ENCODE measurements around the gene MEI1. TPM values are rescaled to one million over a fixed set of nuclear protein-coding genes. Genes with fewer than 3 reads are reported as not detected.

Gene MEI1
- total RNA-seq, 4 donors from 2014 or later: under 0.01 to 1.8 (median 0.44) TPM; not detected in 1

DNA sequence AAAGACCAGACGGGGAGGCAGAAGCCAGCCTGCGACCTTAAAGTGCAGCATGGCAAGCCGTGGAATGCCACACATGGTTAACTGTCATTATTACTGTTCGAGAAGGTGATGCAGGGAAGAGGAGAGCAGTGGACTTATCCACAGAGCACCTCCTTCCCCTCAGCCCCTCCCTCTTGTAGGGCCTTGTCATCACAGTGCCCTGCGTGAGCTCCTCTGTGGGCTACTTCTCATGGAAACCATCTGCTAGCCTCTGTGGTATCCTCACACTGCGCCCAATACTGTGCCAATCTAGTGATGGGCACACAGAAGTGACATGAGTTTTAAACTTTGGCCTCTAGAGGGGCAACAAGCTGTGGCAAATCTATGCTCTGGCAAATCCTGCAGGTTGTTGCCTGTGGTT is 83.0 kb downstream of the MEI1 start:
- H3K27me3 ChIP-seq: no peaks in the 10 kb centered on the region
- H3K4me1 ChIP-seq: peaks cover 0 to 7% (median 0%) of the 10 kb centered on the region in 4 donors
- H3K36me3 ChIP-seq: no peaks in the 10 kb centered on the region
- DNase-seq (ENCODE audit: low spot score in 2 of 2): no peak
- no peaks in the 10 kb centered on the region for H3K9me3 ChIP-seq
- no peak overlapping the region for H3K4me3 ChIP-seq
- WGBS, 2 donors: 76 to 80% methylated on average over 6 of the region's 6 CpGs
- peak overlapping the region in 1 of 4 donors; percentile 66 for H3K27ac ChIP-seq
- TF ChIP-seq POLR2A (IDR thresholded peaks at IDR 0.05): no peak
- TF ChIP-seq, protein P1, sequence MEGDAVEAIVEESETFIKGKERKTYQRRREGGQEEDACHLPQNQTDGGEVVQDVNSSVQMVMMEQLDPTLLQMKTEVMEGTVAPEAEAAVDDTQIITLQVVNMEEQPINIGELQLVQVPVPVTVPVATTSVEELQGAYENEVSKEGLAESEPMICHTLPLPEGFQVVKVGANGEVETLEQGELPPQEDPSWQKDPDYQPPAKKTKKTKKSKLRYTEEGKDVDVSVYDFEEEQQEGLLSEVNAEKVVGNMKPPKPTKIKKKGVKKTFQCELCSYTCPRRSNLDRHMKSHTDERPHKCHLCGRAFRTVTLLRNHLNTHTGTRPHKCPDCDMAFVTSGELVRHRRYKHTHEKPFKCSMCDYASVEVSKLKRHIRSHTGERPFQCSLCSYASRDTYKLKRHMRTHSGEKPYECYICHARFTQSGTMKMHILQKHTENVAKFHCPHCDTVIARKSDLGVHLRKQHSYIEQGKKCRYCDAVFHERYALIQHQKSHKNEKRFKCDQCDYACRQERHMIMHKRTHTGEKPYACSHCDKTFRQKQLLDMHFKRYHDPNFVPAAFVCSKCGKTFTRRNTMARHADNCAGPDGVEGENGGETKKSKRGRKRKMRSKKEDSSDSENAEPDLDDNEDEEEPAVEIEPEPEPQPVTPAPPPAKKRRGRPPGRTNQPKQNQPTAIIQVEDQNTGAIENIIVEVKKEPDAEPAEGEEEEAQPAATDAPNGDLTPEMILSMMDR (IDR thresholded peaks at IDR 0.05): no peak
- TF ChIP-seq EP300 (IDR thresholded peaks at IDR 0.05): no peak

DNA sequence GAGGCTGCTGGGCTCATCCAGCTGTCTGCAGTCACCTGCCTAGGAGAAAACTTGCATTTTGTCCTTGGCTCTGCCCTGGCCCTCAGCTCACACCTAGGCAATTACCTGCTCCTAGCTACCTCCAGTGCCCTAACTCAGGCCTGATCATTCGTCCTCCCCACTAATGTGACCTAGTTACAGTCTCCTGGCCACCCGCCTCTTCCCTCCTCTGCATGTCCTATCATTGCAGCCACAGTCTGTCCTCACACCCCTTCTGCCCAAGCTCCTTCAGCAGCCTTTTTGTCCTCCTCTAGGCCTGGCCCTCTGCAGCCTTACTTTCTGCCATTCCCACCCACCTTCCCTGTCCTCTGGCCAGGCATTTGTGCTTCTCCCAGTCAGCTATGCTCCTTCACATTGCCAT is 83.4 kb downstream of the MEI1 start:
- H3K27ac ChIP-seq: no peak overlapping the region
- no peak for DNase-seq (ENCODE audit: low spot score in 2 of 2)
- no peak for TF ChIP-seq EP300 (IDR thresholded peaks at IDR 0.05)
- no peak for TF ChIP-seq POLR2A (IDR thresholded peaks at IDR 0.05)
- TF ChIP-seq, protein P1 (IDR thresholded peaks at IDR 0.05): no peak
- H3K36me3 ChIP-seq: no peaks in the 10 kb centered on the region
- H3K9me3 ChIP-seq: no peaks in the 10 kb centered on the region
- H3K4me3 ChIP-seq: no peak overlapping the region
- H3K4me1 ChIP-seq: peaks cover 0 to 7% (median 0%) of the 10 kb centered on the region in 4 donors
- 80 to 82% methylated on average over 2 of the region's 2 CpGs for WGBS, 2 donors
- H3K27me3 ChIP-seq: no peaks in the 10 kb centered on the region

GRCh38 chr22:41787331-41787730 is 88.0 kb downstream of the MEI1 start:
- no peaks in the 10 kb centered on the region for H3K4me1 ChIP-seq
- DNase-seq (ENCODE audit: low spot score in 2 of 2): no peak
- WGBS, 2 donors: 86 to 88% methylated on average over 2 of the region's 2 CpGs
- no peaks in the 10 kb centered on the region for H3K36me3 ChIP-seq
- TF ChIP-seq POLR2A (IDR thresholded peaks at IDR 0.05) (no peak), EP300 (IDR thresholded peaks at IDR 0.05) (no peak)
- TF ChIP-seq, protein P1 (IDR thresholded peaks at IDR 0.05): no peak
- no peaks in the 10 kb centered on the region for H3K27me3 ChIP-seq
- H3K4me3 ChIP-seq: no peak overlapping the region
- H3K9me3 ChIP-seq: no peaks in the 10 kb centered on the region
- H3K27ac ChIP-seq: no peak overlapping the region

DNA sequence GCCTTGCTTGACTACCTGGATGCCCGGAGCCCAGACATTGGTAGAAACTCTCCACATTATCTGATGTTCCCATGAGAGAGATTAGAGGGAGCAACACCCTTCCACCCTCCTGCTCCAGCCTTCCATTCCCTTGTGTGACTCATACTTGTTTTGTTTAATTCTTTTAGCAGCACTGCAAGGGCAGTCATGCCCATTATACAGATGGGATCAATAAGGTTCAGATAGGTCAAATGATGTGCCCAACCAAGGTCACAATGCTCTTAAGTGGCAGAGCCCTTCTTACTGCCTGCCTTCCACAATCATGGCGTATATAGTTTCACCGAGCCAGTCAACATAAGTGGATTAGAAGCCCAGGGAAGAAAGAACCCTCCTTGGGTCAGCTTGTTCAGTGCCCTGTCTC is 94.6 kb downstream of the MEI1 start:
- TF ChIP-seq, protein P1 (IDR thresholded peaks at IDR 0.05): no peak
- TF ChIP-seq POLR2A (IDR thresholded peaks at IDR 0.05) (no peak), EP300 (IDR thresholded peaks at IDR 0.05) (no peak)

GRCh38 chr22:41798736-41799135 is 99.4 kb downstream of the MEI1 start:
- TF ChIP-seq EP300 (IDR thresholded peaks at IDR 0.05): no peak
- TF ChIP-seq, protein P1 (IDR thresholded peaks at IDR 0.05): no peak
- Histone ChIP-seq H3K4me1 (peaks cover 0 to 26% (median 12%) of the 10 kb centered on the region in 4 donors), H3K36me3 (no peaks in the 10 kb centered on the region), H3K27me3 (no peaks in the 10 kb centered on the region), H3K27ac (peak overlapping the region in 2 of 4 donors; percentile 85 to 92), H3K4me3 (no peak overlapping the region), H3K9me3 (no peaks in the 10 kb centered on the region)
- WGBS, 2 donors: 97 to 98% methylated on average over 2 of the region's 2 CpGs
- DNase-seq (ENCODE audit: low spot score in 2 of 2): no peak

More for the DNA sequence above, 94.6 kb downstream of the MEI1 start:
- Histone ChIP-seq H3K27ac (no peak overlapping the region), H3K36me3 (no peaks in the 10 kb centered on the region), H3K4me3 (no peak overlapping the region), H3K27me3 (no peaks in the 10 kb centered on the region), H3K4me1 (peaks cover 0 to 1% (median 0%) of the 10 kb centered on the region in 4 donors), H3K9me3 (no peaks in the 10 kb centered on the region)
- DNase-seq (ENCODE audit: low spot score in 2 of 2): no peak
- 92 to 100% methylated on average over 3 of the region's 3 CpGs for WGBS, 2 donors
